Neural cell (in vitro differentiated cells): ENCODE data around the gene RAI14. TPM values are rescaled to one million over a fixed set of nuclear protein-coding genes. Genes with fewer than 3 reads are reported as not detected.
A peak's percentile ranks its signal among the peaks of the same experiment; 100 is the strongest.

Experiments used
- H2AFZ ChIP-seq: fragments of 200-600, 300-800 bp; sonication (generic), shearing (Covaris generic); 2 replicates; pipeline ENCODE4 v1.6.0; 2014; ENCODE audit warnings: low read depth, mild to moderate bottlenecking, antibody characterized with exemption, low read length, moderate library complexity
- H3F3A ChIP-seq: fragments of 200-600 bp; shearing (Covaris generic); 2 replicates; pipeline ENCODE4 v1.6.1; 2016; ENCODE audit warnings: mild to moderate bottlenecking, moderate library complexity, mixed read lengths, antibody characterized with exemption, low read length; ENCODE audit not compliant: insufficient read depth, poor library complexity, severe bottlenecking
- H3K27ac ChIP-seq: fragments of 200-600, 300-800 bp; sonication (generic), shearing (Covaris generic); 2 replicates; pipeline ENCODE4 v1.5.1; 2014; ENCODE audit warnings: mild to moderate bottlenecking, low read length, moderate library complexity
- H3K27me3 ChIP-seq: fragments of 300-800, 200-600 bp; sonication (generic), shearing (Covaris generic); 2 replicates; pipeline ENCODE4 v1.6.0; 2014; ENCODE audit warnings: mild to moderate bottlenecking, low read depth, low read length, moderate library complexity; ENCODE audit not compliant: insufficient read depth
- H3K36me3 ChIP-seq: fragments of 300-800, 200-600 bp; sonication (generic), shearing (Covaris generic); 2 replicates; pipeline ENCODE4 v1.5.1; 2014; ENCODE audit warnings: mild to moderate bottlenecking, antibody characterized with exemption, low read length, moderate library complexity; ENCODE audit not compliant: insufficient read depth
- H3K4me2 ChIP-seq: fragments of 300-800, 200-600 bp; sonication (generic), shearing (Covaris generic); 2 replicates; pipeline ENCODE4 v1.6.0; 2014; ENCODE audit warnings: mild to moderate bottlenecking, low read length
- H3K4me3 ChIP-seq: fragments of 300-800, 200-600 bp; sonication (generic), shearing (Covaris generic); 2 replicates; pipeline ENCODE4 v1.5.1; 2014; ENCODE audit warnings: mild to moderate bottlenecking, low read length, moderate library complexity
- H3K79me2 ChIP-seq: fragments of 200-600 bp; shearing (Covaris generic); replicated peaks from 2 replicates; pipeline ENCODE4 v1.6.0; 2014; ENCODE audit warnings: mild to moderate bottlenecking, low read length, moderate library complexity; ENCODE audit not compliant: insufficient read depth
- H3K9ac ChIP-seq: fragments of 300-800, 200-600 bp; sonication (generic), shearing (Covaris generic); 2 replicates; pipeline ENCODE4 v1.6.1; 2016; ENCODE audit warnings: mild to moderate bottlenecking, low read length, mixed read lengths
- H3K9me2 ChIP-seq: fragments of 200-600 bp; shearing (Covaris generic); 2 replicates; pipeline ENCODE4 v1.6.1; 2016; ENCODE audit warnings: mild to moderate bottlenecking, low read length, mixed read lengths; ENCODE audit not compliant: insufficient read depth
- H3K9me3 ChIP-seq: fragments of 200-600, 300-800 bp; sonication (generic), shearing (Covaris generic); 2 replicates; pipeline ENCODE4 v1.6.1; 2016; ENCODE audit warnings: mild to moderate bottlenecking, mixed run types, low read length, moderate library complexity, mixed read lengths
- H4K20me1 ChIP-seq: fragments of 200-600 bp; shearing (Covaris generic); 2 replicates; pipeline ENCODE4 v1.6.1; 2016; ENCODE audit warnings: mild to moderate bottlenecking, mixed run types; ENCODE audit not compliant: insufficient read depth
- EP300 ChIP-seq: fragments of 450-650 bp; conservative IDR thresholded peaks from 2 replicates; pipeline ENCODE4 v1.6.1; 2014; ENCODE audit warnings: antibody characterized with exemption, mild to moderate bottlenecking, moderate library complexity; ENCODE audit not compliant: poor library complexity, severe bottlenecking
- EZH2 ChIP-seq: fragments of 200-600, 300-800 bp; shearing (Covaris generic), sonication (generic); IDR thresholded peaks from 2 replicates; pipeline ENCODE4 v1.6.1; 2014; ENCODE audit warnings: antibody characterized with exemption, low read length, borderline replicate concordance, mild to moderate bottlenecking; ENCODE audit not compliant: insufficient read depth, poor library complexity, severe bottlenecking
- MXI1 ChIP-seq: fragments of 450-650 bp; conservative IDR thresholded peaks from 2 replicates; pipeline ENCODE4 v1.6.1; 2014; ENCODE audit warnings: antibody characterized with exemption, mild to moderate bottlenecking; ENCODE audit not compliant: poor library complexity, severe bottlenecking
- POLR2AphosphoS5 ChIP-seq: IDR thresholded peaks from 2 replicates; pipeline ENCODE4 v1.6.1; 2012
- RAD21 ChIP-seq: fragments of 450-650 bp; conservative IDR thresholded peaks from 2 replicates; pipeline ENCODE4 v1.6.1; 2014; ENCODE audit warnings: antibody characterized with exemption, mild to moderate bottlenecking, moderate library complexity
- SMC3 ChIP-seq: fragments of 450-650 bp; conservative IDR thresholded peaks from 2 replicates; pipeline ENCODE4 v1.6.1; 2014; ENCODE audit warnings: antibody characterized with exemption, mild to moderate bottlenecking, moderate library complexity; ENCODE audit not compliant: poor library complexity
- TAF1 ChIP-seq: IDR thresholded peaks from 2 replicates; pipeline ENCODE4 v1.6.1; 2012; ENCODE audit warnings: low read depth
- polyA plus RNA-seq: library from polyadenylated mRNA; depleted of rRNA; stranded (reverse); fragments of >200 nt; gene quantifications from 2 replicates; pipeline ENCODE4 v1.2.3, GENCODE V29; 2014
- TF ChIP-seq, protein P1 (sequence below): IDR thresholded peaks from 2 replicates; pipeline ENCODE4 v1.6.1; 2012; ENCODE audit warnings: borderline replicate concordance
- TF ChIP-seq, protein P2 (sequence below): fragments of 450-650 bp; IDR thresholded peaks from 2 replicates; pipeline ENCODE4 v1.5.1; 2014; ENCODE audit warnings: antibody characterized with exemption, mild to moderate bottlenecking, moderate library complexity; ENCODE audit not compliant: poor library complexity, severe bottlenecking

RAI14 gene
- polyA plus RNA-seq, 1 donor from 2014 or later, result 7.8 TPM

DNA sequence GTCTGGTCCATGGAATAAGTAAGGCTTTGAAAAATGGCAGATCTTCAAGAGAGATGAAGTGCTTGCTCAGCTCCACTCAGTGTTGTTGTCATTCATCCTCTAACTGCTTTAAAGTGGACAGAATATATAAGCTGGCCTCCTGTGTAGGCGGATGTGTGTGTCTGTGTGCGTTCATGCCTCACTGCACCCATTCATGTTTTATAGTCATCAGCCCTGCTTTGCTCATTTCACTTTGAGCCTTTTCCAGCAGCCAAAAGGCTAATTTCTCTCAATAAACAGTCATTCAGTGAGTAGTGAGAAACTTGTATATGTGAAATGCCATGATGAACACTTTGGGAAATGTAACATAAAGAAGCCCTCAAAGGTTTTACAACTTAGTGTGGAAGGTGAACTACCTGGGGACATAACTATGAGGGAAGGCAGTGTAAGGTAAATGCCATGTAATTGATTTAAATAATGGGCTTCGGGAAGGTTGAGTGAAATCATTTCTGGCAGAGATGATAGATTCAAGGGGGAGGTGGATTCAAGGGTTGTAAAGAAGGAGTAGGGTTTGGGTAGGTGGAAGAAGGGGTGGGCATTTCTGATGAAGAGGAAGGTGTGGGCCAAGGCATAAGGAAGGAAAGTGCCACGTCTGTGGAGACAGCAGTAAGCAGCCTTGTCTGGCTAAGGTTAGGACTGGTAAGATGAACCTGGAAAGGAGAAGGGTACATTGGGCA lies 198.5 kb downstream of the RAI14 start:
- H3K27me3 ChIP-seq, result peaks cover 16% of the 10 kb centered on the region
- no peaks in the 10 kb centered on the region for H3K36me3 ChIP-seq
- H2AFZ ChIP-seq, result no peak overlapping the region
- no peak overlapping the region for H3K9ac ChIP-seq
- no peaks in the 10 kb centered on the region for H4K20me1 ChIP-seq
- no peak overlapping the region for H3K4me3 ChIP-seq
- no peaks in the 10 kb centered on the region for H3K9me2 ChIP-seq
- no peaks in the 10 kb centered on the region for H3K9me3 ChIP-seq
- no peaks in the 10 kb centered on the region for H3F3A ChIP-seq
- no peak overlapping the region for H3K27ac ChIP-seq
- TF ChIP-seq POLR2AphosphoS5, result peak; percentile 11
- TF ChIP-seq RAD21, result no peak
- no peaks in the 10 kb centered on the region for H3K79me2 ChIP-seq
- H3K4me2 ChIP-seq, result no peak overlapping the region

DNA sequence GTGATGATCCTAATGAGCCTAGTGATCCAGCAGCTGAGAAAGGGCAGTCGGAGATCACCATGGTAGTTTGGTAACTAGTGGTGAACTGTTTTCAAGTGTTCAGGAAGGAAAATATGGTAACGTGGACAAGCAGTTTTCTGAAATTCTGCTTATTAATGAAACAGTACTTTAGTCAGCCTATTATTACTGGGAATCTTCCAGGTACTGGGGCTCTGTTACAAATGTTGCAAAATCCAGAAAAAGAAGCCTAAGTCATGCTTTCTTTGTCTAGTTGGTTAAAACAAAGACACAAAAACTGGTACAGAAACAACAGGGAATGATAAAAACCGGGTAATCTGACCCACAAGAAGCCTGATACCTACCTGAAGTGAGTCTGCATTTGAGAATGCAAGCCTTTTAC lies 201.0 kb downstream of the RAI14 start:
- Histone ChIP-seq H4K20me1 (no peaks in the 10 kb centered on the region), H3K27ac (no peak overlapping the region), H3K79me2 (no peaks in the 10 kb centered on the region), H3K9me2 (no peaks in the 10 kb centered on the region), H2AFZ (no peak overlapping the region), H3K27me3 (peaks cover 16% of the 10 kb centered on the region), H3K36me3 (no peaks in the 10 kb centered on the region), H3K9ac (no peak overlapping the region), H3K4me3 (no peak overlapping the region), H3F3A (no peaks in the 10 kb centered on the region), H3K4me2 (no peak overlapping the region), H3K9me3 (no peaks in the 10 kb centered on the region)
- no peak for TF ChIP-seq EZH2
- TF ChIP-seq, protein P1, sequence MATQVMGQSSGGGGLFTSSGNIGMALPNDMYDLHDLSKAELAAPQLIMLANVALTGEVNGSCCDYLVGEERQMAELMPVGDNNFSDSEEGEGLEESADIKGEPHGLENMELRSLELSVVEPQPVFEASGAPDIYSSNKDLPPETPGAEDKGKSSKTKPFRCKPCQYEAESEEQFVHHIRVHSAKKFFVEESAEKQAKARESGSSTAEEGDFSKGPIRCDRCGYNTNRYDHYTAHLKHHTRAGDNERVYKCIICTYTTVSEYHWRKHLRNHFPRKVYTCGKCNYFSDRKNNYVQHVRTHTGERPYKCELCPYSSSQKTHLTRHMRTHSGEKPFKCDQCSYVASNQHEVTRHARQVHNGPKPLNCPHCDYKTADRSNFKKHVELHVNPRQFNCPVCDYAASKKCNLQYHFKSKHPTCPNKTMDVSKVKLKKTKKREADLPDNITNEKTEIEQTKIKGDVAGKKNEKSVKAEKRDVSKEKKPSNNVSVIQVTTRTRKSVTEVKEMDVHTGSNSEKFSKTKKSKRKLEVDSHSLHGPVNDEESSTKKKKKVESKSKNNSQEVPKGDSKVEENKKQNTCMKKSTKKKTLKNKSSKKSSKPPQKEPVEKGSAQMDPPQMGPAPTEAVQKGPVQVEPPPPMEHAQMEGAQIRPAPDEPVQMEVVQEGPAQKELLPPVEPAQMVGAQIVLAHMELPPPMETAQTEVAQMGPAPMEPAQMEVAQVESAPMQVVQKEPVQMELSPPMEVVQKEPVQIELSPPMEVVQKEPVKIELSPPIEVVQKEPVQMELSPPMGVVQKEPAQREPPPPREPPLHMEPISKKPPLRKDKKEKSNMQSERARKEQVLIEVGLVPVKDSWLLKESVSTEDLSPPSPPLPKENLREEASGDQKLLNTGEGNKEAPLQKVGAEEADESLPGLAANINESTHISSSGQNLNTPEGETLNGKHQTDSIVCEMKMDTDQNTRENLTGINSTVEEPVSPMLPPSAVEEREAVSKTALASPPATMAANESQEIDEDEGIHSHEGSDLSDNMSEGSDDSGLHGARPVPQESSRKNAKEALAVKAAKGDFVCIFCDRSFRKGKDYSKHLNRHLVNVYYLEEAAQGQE, result no peak
- TF ChIP-seq RAD21, result no peak
- no peak for TF ChIP-seq MXI1
- TF ChIP-seq POLR2AphosphoS5, result no peak
- no peak for TF ChIP-seq EP300
- TF ChIP-seq, protein P2, sequence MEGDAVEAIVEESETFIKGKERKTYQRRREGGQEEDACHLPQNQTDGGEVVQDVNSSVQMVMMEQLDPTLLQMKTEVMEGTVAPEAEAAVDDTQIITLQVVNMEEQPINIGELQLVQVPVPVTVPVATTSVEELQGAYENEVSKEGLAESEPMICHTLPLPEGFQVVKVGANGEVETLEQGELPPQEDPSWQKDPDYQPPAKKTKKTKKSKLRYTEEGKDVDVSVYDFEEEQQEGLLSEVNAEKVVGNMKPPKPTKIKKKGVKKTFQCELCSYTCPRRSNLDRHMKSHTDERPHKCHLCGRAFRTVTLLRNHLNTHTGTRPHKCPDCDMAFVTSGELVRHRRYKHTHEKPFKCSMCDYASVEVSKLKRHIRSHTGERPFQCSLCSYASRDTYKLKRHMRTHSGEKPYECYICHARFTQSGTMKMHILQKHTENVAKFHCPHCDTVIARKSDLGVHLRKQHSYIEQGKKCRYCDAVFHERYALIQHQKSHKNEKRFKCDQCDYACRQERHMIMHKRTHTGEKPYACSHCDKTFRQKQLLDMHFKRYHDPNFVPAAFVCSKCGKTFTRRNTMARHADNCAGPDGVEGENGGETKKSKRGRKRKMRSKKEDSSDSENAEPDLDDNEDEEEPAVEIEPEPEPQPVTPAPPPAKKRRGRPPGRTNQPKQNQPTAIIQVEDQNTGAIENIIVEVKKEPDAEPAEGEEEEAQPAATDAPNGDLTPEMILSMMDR, result no peak
- TF ChIP-seq TAF1, result no peak
- no peak for TF ChIP-seq SMC3
